ENCODE data around the gene LRRC4C.

The LRRC4C gene

DNA sequence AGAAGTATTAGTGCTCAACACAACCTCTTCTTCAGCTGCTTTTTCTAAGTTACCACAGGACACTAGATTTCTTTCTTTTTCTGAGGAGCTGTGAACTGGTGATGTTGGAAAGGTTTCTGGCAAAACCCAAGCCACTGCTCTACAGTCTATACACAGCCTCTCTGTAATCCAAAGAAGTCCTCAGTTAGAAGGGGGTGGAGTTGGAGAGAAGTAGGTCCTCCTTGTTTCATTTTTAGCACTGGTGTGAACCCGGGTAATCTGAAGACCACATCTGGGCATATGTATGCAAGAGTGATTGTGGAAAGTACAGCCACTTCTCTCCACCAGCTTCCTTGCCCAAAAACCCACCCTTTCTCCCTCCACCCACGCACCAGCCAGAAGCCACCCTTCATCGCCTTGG, 1168.1 kb downstream of the LRRC4C start:
- DNase-seq (ENCODE audit: low read depth in 3 of 3) = no peak

DNA sequence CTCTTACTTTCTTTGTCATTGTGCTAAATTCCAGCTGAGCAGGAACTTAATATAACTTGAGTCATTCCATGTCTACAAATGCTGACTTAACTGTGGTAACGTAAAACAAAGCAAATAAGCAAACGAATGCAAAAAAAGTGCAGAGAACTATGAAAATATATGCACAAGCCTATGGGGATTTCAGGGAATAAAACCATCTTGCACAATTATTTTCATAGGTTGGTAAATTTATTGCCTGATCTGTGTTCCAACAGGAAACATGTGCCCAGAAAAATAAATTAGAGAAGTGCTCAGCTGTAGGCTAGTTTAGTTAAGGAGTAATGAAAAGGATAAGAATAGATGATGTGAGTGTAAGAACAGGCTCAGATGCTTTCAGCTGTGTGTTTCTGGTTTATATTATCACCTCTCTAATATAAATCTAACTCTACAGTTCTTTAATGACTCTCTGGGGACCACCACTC, 1169.3 kb downstream of the LRRC4C start:
- no peak for DNase-seq (ENCODE audit: low read depth in 3 of 3)

DNA sequence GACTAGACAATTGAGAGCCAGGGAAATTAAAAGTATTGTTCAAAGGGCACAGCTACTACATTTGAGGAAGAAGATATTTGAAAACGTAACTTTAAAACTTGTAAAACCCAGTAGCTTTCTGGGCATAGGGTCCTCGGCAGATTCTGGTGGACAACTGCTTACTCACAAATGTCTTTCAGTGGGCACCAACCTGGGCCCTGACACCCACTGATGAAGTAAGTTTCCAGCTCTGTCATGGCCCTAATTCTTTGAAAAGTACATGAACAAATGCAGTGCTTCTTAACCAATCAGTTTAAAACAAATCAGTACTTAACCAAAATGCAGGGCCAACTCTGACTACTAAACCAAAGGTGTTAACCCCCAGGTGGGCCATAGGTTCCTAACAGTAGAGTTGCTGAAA, 1170.1 kb downstream of the LRRC4C start:
- no peak for DNase-seq (ENCODE audit: low read depth in 3 of 3)

- DNase-seq (ENCODE audit: low read depth in 3 of 3) = no peak
Measured at GRCh38 chr11:40287916-40288803, 1171.3 kb downstream of the LRRC4C start.

DNA sequence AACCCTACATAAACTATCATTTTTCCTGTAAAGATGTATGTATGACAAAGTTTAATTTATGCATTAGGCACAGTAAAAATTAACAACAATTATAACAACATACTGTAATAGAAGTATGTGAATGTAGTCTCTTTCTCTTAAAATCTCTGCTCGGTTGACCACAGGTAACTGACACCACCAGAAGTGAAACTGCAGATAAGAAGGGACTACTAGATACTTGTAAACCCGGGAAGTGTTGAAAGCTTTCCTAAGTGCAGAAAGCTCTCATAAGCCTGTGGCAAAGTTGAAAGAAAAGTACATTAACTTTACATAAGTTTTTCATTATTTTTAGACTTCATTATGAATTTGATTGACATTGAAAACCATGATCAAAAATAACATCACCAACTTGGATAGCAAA, 1173.3 kb downstream of the LRRC4C start:
- no peak for DNase-seq (ENCODE audit: low read depth in 3 of 3)

- DNase-seq (ENCODE audit: low read depth in 3 of 3) = no peak
Measured at GRCh38 chr11:40285558-40285957, 1173.9 kb downstream of the LRRC4C start.

GRCh38 chr11:40281052-40281580, 1178.3 kb downstream of the LRRC4C start:
- no peak for DNase-seq (ENCODE audit: low read depth in 3 of 3)

GRCh38 chr11:40280159-40281051, 1179.0 kb downstream of the LRRC4C start:
- no peak for DNase-seq (ENCODE audit: low read depth in 3 of 3)

- no peak for DNase-seq (ENCODE audit: low read depth in 3 of 3)
Measured at GRCh38 chr11:40276960-40277359, 1182.5 kb downstream of the LRRC4C start.

DNA sequence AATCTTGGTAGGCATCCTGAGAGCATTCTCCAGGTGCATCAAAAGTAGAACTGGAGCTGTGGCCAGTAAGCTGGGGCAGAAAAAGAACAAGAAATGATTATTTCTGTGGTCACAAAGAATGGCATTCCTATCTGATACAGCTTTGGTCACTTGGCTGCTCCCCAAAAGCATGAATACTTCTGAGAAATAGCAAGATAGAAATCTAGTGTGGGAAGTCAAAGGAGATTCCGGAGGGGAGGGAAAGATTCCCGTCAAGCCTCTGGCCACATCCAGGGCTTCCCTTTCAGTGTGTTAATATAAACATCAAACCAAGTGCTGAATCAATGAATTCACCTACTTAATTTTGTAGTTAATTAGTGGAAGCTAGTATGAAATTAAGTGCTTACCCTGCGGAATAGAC, 1185.4 kb downstream of the LRRC4C start:
- no peak for DNase-seq (ENCODE audit: low read depth in 3 of 3)

DNA sequence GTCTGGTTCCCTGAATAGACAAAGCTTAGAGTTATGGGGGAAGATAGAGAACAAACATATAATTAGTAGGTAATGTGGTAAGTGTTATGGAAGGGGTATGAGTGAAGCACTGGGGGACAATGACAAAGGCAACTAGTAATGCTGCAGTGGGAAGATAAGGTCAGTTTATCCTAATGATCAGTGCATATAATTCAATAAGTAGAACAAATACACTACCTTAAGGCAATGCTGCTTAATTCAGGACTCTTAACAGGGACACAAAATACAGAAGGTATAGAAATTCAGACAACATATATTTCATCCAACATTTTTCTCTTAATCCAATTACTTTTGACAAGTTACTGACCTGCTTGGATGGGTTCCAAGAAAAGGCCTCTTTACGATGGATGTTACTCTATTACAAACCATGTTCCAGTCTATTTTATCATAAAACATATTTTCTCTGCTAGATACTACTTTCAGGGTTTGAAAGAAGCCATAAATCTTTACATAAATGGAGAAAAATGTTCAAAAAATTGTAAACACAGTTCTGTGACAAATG, 1186.2 kb downstream of the LRRC4C start:
- DNase-seq (ENCODE audit: low read depth in 3 of 3) = no peak

- DNase-seq (ENCODE audit: low read depth in 3 of 3) = no peak
Measured at GRCh38 chr11:40271361-40271760, 1188.1 kb downstream of the LRRC4C start.

DNA sequence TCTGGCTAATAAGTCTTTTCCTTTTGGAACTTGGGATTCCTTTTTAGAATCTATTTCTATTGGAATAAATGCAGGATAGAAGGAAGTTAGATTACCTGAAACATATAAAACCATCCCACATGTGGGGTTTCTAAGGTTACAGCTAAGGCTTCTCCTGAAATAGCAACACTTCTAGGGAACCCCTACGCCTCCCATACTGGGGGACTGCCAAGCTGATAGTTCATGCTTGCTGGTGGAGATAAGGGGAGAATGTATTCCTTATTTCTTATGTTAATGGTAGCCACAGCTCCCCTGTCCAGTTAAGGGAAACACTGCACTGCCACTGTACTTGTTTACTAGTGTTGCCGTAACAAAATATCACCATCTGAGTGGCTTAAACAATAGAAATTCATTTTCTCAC, 1189.6 kb downstream of the LRRC4C start:
- no peak for DNase-seq (ENCODE audit: low read depth in 3 of 3)

- DNase-seq (ENCODE audit: low read depth in 3 of 3) = no peak
Measured at GRCh38 chr11:40268551-40268950, 1190.9 kb downstream of the LRRC4C start.

DNA sequence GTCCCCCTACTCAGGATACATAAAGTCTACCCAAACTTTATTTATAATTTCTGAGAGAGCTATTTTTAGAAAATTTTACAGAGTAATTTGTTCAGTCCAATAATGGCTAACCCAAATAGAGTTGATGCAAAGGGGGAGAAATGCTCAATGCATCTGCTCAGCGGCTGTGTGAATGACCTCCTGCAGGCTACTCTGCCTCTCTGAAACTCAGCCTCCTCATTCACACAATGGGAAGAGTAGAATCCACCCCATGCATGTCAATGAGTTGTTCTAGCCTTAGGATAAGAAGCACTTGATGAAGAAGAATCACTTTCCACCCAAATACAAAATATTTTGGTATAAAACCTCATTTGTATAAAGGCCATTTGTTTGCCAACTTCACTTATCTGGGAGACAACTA, 1204.0 kb downstream of the LRRC4C start:
- DNase-seq (ENCODE audit: low read depth in 3 of 3) = no peak

DNA sequence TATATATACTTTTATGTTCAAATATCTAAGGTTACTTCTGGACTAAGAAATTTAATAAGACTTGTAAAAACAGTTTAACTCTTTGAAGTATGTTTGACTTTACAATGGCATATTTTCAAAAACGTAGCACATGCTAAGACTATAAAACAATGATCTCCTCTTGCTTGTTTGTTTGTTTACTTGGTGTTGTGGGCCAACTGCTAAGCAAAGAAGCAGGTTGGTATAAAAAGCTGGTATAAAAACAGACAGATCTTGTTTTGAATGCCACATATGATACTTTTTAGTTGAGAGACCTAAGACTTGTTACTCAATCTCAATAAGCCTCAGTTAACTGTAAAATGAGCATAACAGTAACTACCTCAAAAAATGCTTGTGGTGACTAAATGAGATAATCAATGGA, 1206.3 kb downstream of the LRRC4C start:
- no peak for DNase-seq (ENCODE audit: low read depth in 3 of 3)

GRCh38 chr11:40252236-40252635, 1207.2 kb downstream of the LRRC4C start:
- no peak for DNase-seq (ENCODE audit: low read depth in 3 of 3)

GRCh38 chr11:40246983-40247382, 1212.5 kb downstream of the LRRC4C start:
- DNase-seq (ENCODE audit: low read depth in 3 of 3) = no peak

- DNase-seq (ENCODE audit: low read depth in 3 of 3) = no peak
Measured at GRCh38 chr11:40241524-40242051, 1217.9 kb downstream of the LRRC4C start.

DNA sequence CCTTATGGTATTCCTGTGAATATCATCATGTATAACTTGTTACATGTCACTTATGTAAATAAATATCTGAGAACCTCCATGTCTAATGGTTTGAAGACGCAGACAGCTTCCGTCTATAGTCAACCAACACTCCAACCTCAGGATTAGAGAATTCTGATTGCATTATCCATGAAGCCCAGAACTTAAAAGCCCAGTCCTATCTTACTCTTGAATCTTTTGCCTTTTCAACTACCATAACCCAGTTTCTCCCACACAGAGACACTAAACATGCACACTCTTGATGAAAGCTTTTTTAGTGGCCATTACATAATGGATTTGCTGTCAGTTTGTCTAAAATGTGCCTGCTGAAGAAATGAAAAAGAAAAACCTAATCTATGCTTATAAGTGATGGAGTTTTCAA, 1219.2 kb downstream of the LRRC4C start:
- DNase-seq (ENCODE audit: low read depth in 3 of 3) = no peak

DNA sequence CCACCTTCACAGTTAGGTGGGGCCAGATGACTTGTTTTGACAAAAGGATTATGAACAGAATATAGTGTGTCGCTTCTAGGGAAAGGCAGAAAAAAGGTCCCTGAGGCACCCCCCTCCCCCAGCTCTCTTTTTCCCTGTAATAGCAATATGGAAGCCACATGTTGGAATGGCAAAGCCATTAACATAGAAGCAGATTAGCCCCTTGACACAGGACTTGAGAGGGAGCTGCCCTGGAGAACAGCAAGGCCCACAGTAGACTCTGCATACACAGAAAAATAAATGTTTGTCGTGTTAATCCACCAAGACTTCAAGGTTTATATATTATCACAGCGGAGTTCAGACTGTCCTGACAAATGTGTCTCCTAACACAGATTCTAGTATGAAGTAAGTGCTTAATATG, 1222.9 kb downstream of the LRRC4C start:
- no peak for DNase-seq (ENCODE audit: low read depth in 3 of 3)

- DNase-seq (ENCODE audit: low read depth in 3 of 3) = no peak
Measured at GRCh38 chr11:40235841-40236240, 1223.6 kb downstream of the LRRC4C start.

Data from stimulated activated CD4-positive, alpha-beta T cell treated with anti-CD3 and anti-CD28 coated beads, TNF-alpha, amount 100 ng/mL, for 4 hours (primary cell).